Neural cell (in vitro differentiated cells): ENCODE data around the gene DHX40. TPM values are rescaled to one million over a fixed set of nuclear protein-coding genes. Genes with fewer than 3 reads are reported as not detected.

Experiments
- H2AFZ ChIP-seq: fragments of 200-600, 300-800 bp; sonication (generic), shearing (Covaris generic); 2 replicates; pipeline ENCODE4 v1.6.0; 2014; ENCODE audit warnings: low read depth, mild to moderate bottlenecking, antibody characterized with exemption, low read length, moderate library complexity
- H3F3A ChIP-seq: fragments of 200-600 bp; shearing (Covaris generic); 2 replicates; pipeline ENCODE4 v1.6.1; 2016; ENCODE audit warnings: mild to moderate bottlenecking, moderate library complexity, mixed read lengths, antibody characterized with exemption, low read length; ENCODE audit not compliant: insufficient read depth, poor library complexity, severe bottlenecking
- H3K27ac ChIP-seq: fragments of 200-600, 300-800 bp; sonication (generic), shearing (Covaris generic); 2 replicates; pipeline ENCODE4 v1.5.1; 2014; ENCODE audit warnings: mild to moderate bottlenecking, low read length, moderate library complexity
- H3K27me3 ChIP-seq: fragments of 300-800, 200-600 bp; sonication (generic), shearing (Covaris generic); 2 replicates; pipeline ENCODE4 v1.6.0; 2014; ENCODE audit warnings: mild to moderate bottlenecking, low read depth, low read length, moderate library complexity; ENCODE audit not compliant: insufficient read depth
- H3K36me3 ChIP-seq: fragments of 300-800, 200-600 bp; sonication (generic), shearing (Covaris generic); 2 replicates; pipeline ENCODE4 v1.5.1; 2014; ENCODE audit warnings: mild to moderate bottlenecking, antibody characterized with exemption, low read length, moderate library complexity; ENCODE audit not compliant: insufficient read depth
- H3K4me2 ChIP-seq: fragments of 300-800, 200-600 bp; sonication (generic), shearing (Covaris generic); 2 replicates; pipeline ENCODE4 v1.6.0; 2014; ENCODE audit warnings: mild to moderate bottlenecking, low read length
- H3K4me3 ChIP-seq: fragments of 300-800, 200-600 bp; sonication (generic), shearing (Covaris generic); 2 replicates; pipeline ENCODE4 v1.5.1; 2014; ENCODE audit warnings: mild to moderate bottlenecking, low read length, moderate library complexity
- H3K79me2 ChIP-seq: fragments of 200-600 bp; shearing (Covaris generic); replicated peaks from 2 replicates; pipeline ENCODE4 v1.6.0; 2014; ENCODE audit warnings: mild to moderate bottlenecking, low read length, moderate library complexity; ENCODE audit not compliant: insufficient read depth
- H3K9ac ChIP-seq: fragments of 300-800, 200-600 bp; sonication (generic), shearing (Covaris generic); 2 replicates; pipeline ENCODE4 v1.6.1; 2016; ENCODE audit warnings: mild to moderate bottlenecking, low read length, mixed read lengths
- H3K9me2 ChIP-seq: fragments of 200-600 bp; shearing (Covaris generic); 2 replicates; pipeline ENCODE4 v1.6.1; 2016; ENCODE audit warnings: mild to moderate bottlenecking, low read length, mixed read lengths; ENCODE audit not compliant: insufficient read depth
- H3K9me3 ChIP-seq: fragments of 200-600, 300-800 bp; sonication (generic), shearing (Covaris generic); 2 replicates; pipeline ENCODE4 v1.6.1; 2016; ENCODE audit warnings: mild to moderate bottlenecking, mixed run types, low read length, moderate library complexity, mixed read lengths
- H4K20me1 ChIP-seq: fragments of 200-600 bp; shearing (Covaris generic); 2 replicates; pipeline ENCODE4 v1.6.1; 2016; ENCODE audit warnings: mild to moderate bottlenecking, mixed run types; ENCODE audit not compliant: insufficient read depth
- EP300 ChIP-seq: fragments of 450-650 bp; conservative IDR thresholded peaks from 2 replicates; pipeline ENCODE4 v1.6.1; 2014; ENCODE audit warnings: antibody characterized with exemption, mild to moderate bottlenecking, moderate library complexity; ENCODE audit not compliant: poor library complexity, severe bottlenecking
- EZH2 ChIP-seq: fragments of 200-600, 300-800 bp; shearing (Covaris generic), sonication (generic); IDR thresholded peaks from 2 replicates; pipeline ENCODE4 v1.6.1; 2014; ENCODE audit warnings: antibody characterized with exemption, low read length, borderline replicate concordance, mild to moderate bottlenecking; ENCODE audit not compliant: insufficient read depth, poor library complexity, severe bottlenecking
- MXI1 ChIP-seq: fragments of 450-650 bp; conservative IDR thresholded peaks from 2 replicates; pipeline ENCODE4 v1.6.1; 2014; ENCODE audit warnings: antibody characterized with exemption, mild to moderate bottlenecking; ENCODE audit not compliant: poor library complexity, severe bottlenecking
- POLR2AphosphoS5 ChIP-seq: IDR thresholded peaks from 2 replicates; pipeline ENCODE4 v1.6.1; 2012
- RAD21 ChIP-seq: fragments of 450-650 bp; conservative IDR thresholded peaks from 2 replicates; pipeline ENCODE4 v1.6.1; 2014; ENCODE audit warnings: antibody characterized with exemption, mild to moderate bottlenecking, moderate library complexity
- SMC3 ChIP-seq: fragments of 450-650 bp; conservative IDR thresholded peaks from 2 replicates; pipeline ENCODE4 v1.6.1; 2014; ENCODE audit warnings: antibody characterized with exemption, mild to moderate bottlenecking, moderate library complexity; ENCODE audit not compliant: poor library complexity
- TAF1 ChIP-seq: IDR thresholded peaks from 2 replicates; pipeline ENCODE4 v1.6.1; 2012; ENCODE audit warnings: low read depth
- polyA plus RNA-seq: library from polyadenylated mRNA; depleted of rRNA; stranded (reverse); fragments of >200 nt; gene quantifications from 2 replicates; pipeline ENCODE4 v1.2.3, GENCODE V29; 2014
- TF ChIP-seq, protein P1 (sequence below): IDR thresholded peaks from 2 replicates; pipeline ENCODE4 v1.6.1; 2012; ENCODE audit warnings: borderline replicate concordance
- TF ChIP-seq, protein P2 (sequence below): fragments of 450-650 bp; IDR thresholded peaks from 2 replicates; pipeline ENCODE4 v1.5.1; 2014; ENCODE audit warnings: antibody characterized with exemption, mild to moderate bottlenecking, moderate library complexity; ENCODE audit not compliant: poor library complexity, severe bottlenecking

Gene DHX40
- polyA plus RNA-seq, 1 donor from 2014 or later = 130 TPM

- H3K4me2 ChIP-seq = no peak overlapping the region
- peak overlapping the region; percentile 90 for H2AFZ ChIP-seq
- H3K27ac ChIP-seq = peak overlapping the region; percentile 99
- no peaks in the 10 kb centered on the region for H3K27me3 ChIP-seq
- peak overlapping the region; percentile 90 for H3K4me3 ChIP-seq
- no peaks in the 10 kb centered on the region for H3K9me3 ChIP-seq
- H3F3A ChIP-seq = peaks cover 13% of the 10 kb centered on the region
- no peak for TF ChIP-seq TAF1
- TF ChIP-seq, protein P1, sequence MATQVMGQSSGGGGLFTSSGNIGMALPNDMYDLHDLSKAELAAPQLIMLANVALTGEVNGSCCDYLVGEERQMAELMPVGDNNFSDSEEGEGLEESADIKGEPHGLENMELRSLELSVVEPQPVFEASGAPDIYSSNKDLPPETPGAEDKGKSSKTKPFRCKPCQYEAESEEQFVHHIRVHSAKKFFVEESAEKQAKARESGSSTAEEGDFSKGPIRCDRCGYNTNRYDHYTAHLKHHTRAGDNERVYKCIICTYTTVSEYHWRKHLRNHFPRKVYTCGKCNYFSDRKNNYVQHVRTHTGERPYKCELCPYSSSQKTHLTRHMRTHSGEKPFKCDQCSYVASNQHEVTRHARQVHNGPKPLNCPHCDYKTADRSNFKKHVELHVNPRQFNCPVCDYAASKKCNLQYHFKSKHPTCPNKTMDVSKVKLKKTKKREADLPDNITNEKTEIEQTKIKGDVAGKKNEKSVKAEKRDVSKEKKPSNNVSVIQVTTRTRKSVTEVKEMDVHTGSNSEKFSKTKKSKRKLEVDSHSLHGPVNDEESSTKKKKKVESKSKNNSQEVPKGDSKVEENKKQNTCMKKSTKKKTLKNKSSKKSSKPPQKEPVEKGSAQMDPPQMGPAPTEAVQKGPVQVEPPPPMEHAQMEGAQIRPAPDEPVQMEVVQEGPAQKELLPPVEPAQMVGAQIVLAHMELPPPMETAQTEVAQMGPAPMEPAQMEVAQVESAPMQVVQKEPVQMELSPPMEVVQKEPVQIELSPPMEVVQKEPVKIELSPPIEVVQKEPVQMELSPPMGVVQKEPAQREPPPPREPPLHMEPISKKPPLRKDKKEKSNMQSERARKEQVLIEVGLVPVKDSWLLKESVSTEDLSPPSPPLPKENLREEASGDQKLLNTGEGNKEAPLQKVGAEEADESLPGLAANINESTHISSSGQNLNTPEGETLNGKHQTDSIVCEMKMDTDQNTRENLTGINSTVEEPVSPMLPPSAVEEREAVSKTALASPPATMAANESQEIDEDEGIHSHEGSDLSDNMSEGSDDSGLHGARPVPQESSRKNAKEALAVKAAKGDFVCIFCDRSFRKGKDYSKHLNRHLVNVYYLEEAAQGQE = peak; percentile 54
- peaks cover 59% of the 10 kb centered on the region for H3K79me2 ChIP-seq
- H3K36me3 ChIP-seq = no peaks in the 10 kb centered on the region
- peak overlapping the region; percentile 100 for H3K9ac ChIP-seq
- peaks cover 3% of the 10 kb centered on the region for H4K20me1 ChIP-seq
- H3K9me2 ChIP-seq = no peaks in the 10 kb centered on the region
Observed at GRCh38 chr17:59620064-59620359, 54.6 kb downstream of the DHX40 start.

DNA sequence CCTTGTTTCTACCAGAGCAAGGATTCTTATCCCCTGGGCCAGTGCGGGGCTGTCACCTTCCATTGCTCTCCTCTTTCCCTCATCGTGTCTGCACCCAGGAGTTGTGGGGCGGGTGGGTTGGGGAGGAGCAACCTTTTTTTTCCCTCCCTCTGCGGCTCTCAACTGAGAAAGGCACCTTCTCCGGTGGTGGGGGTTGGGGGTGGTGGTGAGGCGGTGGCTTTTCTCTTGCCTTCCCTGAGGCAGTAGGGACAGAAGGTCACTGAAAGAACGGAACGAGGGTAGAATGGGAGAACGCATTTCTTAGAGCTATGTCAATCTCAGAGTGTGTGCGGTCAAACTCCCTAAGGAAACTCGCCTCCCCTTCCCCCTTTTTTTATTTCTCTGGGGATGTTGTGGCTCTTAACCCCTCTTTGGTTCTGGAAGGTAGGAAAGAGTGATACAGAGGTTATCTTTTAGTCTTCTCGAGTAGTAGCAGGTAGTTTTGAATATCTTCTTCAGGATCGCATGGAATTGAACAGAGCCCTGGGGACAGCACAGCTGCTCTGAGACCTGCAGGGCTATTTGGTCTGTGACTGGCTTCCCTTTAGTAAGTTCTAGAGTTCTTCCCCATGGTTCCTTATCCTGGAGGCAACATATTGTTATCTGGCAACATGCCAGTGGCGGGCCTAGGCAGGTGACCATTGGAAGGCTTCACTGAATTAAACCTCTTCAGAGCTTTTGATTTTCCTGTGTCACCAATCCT, 55.3 kb downstream of the DHX40 start:
- H3F3A ChIP-seq = peaks cover 13% of the 10 kb centered on the region
- H3K27me3 ChIP-seq = no peaks in the 10 kb centered on the region
- no peaks in the 10 kb centered on the region for H3K9me3 ChIP-seq
- TF ChIP-seq RAD21 (no peak), TAF1 (no peak), SMC3 (no peak), MXI1 (no peak), EP300 (no peak)
- peaks cover 66% of the 10 kb centered on the region for H3K79me2 ChIP-seq
- H3K27ac ChIP-seq = peak overlapping the region; percentile 99
- H2AFZ ChIP-seq = no peak overlapping the region
- no peaks in the 10 kb centered on the region for H3K36me3 ChIP-seq
- H3K4me2 ChIP-seq = peak overlapping the region; percentile 100
- H4K20me1 ChIP-seq = peaks cover 3% of the 10 kb centered on the region
- peak overlapping the region; percentile 90 for H3K4me3 ChIP-seq
- peak overlapping the region; percentile 100 for H3K9ac ChIP-seq
- H3K9me2 ChIP-seq = no peaks in the 10 kb centered on the region

- H3K27me3 ChIP-seq = no peaks in the 10 kb centered on the region
- H3K27ac ChIP-seq = peak overlapping the region; percentile 99
- peaks cover 3% of the 10 kb centered on the region for H4K20me1 ChIP-seq
- H3K9me2 ChIP-seq = no peaks in the 10 kb centered on the region
- H3K4me2 ChIP-seq = peak overlapping the region; percentile 100
- TF ChIP-seq POLR2AphosphoS5 (no peak), TAF1 (no peak), EZH2 (no peak), SMC3 (no peak), MXI1 (no peak), EP300 (no peak), RAD21 (no peak)
- TF ChIP-seq, protein P1 = no peak
- TF ChIP-seq, protein P2, sequence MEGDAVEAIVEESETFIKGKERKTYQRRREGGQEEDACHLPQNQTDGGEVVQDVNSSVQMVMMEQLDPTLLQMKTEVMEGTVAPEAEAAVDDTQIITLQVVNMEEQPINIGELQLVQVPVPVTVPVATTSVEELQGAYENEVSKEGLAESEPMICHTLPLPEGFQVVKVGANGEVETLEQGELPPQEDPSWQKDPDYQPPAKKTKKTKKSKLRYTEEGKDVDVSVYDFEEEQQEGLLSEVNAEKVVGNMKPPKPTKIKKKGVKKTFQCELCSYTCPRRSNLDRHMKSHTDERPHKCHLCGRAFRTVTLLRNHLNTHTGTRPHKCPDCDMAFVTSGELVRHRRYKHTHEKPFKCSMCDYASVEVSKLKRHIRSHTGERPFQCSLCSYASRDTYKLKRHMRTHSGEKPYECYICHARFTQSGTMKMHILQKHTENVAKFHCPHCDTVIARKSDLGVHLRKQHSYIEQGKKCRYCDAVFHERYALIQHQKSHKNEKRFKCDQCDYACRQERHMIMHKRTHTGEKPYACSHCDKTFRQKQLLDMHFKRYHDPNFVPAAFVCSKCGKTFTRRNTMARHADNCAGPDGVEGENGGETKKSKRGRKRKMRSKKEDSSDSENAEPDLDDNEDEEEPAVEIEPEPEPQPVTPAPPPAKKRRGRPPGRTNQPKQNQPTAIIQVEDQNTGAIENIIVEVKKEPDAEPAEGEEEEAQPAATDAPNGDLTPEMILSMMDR = no peak
- peak overlapping the region; percentile 100 for H3K9ac ChIP-seq
- H2AFZ ChIP-seq = no peak overlapping the region
- H3F3A ChIP-seq = peaks cover 13% of the 10 kb centered on the region
- H3K79me2 ChIP-seq = peaks cover 77% of the 10 kb centered on the region
- H3K4me3 ChIP-seq = peak overlapping the region; percentile 90
- H3K36me3 ChIP-seq = no peaks in the 10 kb centered on the region
- H3K9me3 ChIP-seq = no peaks in the 10 kb centered on the region
Observed at GRCh38 chr17:59621771-59622170, 56.4 kb downstream of the DHX40 start.
